GM10266 (cell line): ENCODE measurements around the gene ASB1.
A peak's percentile ranks its signal among the peaks of the same experiment; 100 is the strongest.

Source experiments
- DNase-seq: peaks from one replicate; pipeline ENCODE4 v3.0.0; 2012; ENCODE audit errors: extremely low spot score
- CTCF ChIP-seq: IDR thresholded peaks from 2 replicates; pipeline ENCODE4 v1.5.1; 2012; ENCODE audit warnings: mild to moderate bottlenecking, low read depth; ENCODE audit not compliant: control insufficient read depth, insufficient read depth; ENCODE audit errors: missing control alignments

ASB1 gene

DNA sequence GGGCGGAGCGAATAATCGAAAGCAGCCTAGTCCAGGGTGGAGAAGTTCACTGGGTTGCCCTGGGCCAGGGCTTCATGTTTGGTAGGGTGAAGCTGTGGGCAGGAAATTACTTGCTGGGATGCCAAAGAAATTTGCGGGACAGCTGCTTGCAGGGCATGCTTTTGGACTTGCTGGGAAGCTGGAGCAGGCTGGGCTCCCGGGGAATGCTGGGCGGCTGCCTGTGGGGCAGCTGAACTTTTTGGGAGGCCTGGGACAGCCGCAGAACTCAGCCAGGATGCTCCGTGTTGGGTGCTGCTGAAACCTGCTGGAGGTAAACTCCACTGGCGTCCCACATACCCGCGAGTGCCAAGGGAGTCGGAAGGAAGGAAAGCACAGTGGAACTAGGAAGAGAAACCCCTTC is 31.9 kb downstream of the ASB1 start:
- no peak for TF ChIP-seq CTCF
- no peak for DNase-seq

GRCh38 chr2:238459081-238459629 is 32.4 kb downstream of the ASB1 start:
- no peak for DNase-seq
- no peak for TF ChIP-seq CTCF

- DNase-seq, result no peak
- no peak for TF ChIP-seq CTCF
These were observed 34.3 kb downstream of the ASB1 start for GRCh38 chr2:238461051-238461450.

GRCh38 chr2:238461491-238461890 is 34.8 kb downstream of the ASB1 start:
- no peak for TF ChIP-seq CTCF
- DNase-seq, result no peak

DNA sequence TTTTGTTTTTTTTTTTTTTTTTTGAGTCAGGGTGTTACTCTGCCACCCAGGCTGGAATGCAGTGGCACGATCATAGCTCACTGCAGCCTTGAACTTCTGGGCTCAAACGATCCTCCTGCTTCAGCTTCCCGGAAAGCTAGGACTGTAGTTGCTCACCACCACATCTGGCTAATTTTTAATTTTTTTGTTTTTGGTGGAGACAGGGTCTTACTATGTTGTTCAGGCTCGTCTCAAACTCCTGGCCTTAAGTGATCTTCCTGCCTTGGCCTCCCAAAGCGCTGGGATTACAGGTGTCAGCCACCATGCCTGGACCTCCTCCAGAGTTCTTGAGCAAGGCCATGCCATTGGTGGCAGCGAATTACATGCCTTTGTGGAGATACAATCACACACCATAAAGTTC is 35.2 kb downstream of the ASB1 start:
- DNase-seq, result no peak
- no peak for TF ChIP-seq CTCF

GRCh38 chr2:238462782-238463396 is 36.2 kb downstream of the ASB1 start:
- peak; percentile 72 for DNase-seq

More at GRCh38 chr2:238462782-238463396, 36.2 kb downstream of the ASB1 start:
- peak; percentile 72 for TF ChIP-seq CTCF
